ENCODE data around the gene MAP2K2.

MAP2K2 gene

DNA sequence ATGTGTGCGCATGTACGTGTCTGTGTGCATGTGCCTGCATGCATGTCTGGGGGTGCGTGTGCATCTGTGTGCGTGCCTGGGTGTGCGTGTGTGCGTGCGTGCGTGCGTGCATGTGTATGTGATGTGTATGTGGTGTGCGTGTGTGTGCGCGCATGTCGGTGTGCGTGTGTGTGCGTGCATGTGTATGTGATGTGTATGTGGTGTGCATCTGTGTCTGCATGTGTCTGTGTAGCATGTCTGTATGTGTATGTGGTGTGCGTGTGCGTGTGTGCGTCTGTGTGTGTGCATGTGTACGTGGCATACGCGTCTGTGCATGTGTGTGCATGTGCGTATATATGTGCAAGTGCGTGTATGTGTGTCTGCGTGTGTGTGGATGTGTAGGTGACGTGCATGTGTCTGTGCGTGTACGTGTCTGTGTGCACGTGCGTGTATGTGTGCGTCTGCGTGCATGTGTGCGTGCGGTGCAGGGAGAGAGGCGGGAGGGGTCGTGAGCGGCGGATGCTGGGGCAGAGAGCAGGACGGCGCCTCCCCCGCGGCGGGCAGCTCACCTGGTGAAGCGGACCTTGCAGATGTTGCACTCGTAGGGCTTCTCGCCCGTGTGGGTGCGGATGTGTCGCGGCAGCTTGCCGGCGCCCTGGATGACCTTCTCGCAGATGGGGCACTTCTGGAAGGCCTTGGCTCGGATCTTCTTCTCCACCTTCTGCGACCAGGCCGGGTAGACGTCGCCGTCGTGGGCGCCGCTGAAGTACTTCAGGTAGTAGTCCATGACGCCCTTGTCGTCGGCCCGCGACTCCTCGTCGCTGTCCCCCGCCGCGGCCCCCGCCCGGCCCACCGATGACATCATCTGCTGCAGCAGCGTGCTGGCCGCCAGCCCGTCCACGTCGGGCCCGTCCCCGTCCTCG is 70.2 kb downstream of the MAP2K2 start:
- in situ Hi-C loops (cut with HindIII; ENCODE audit: low pct_ligation_motif_present, low pct_unique_long_range_greater_than_20kb, low sequenced_read_pairs), result no loop called here
- DNase-seq, result no peak

- in situ Hi-C loops (cut with HindIII; ENCODE audit: low pct_ligation_motif_present, low pct_unique_long_range_greater_than_20kb, low sequenced_read_pairs), result no loop called here
- no peak for DNase-seq
Measured at GRCh38 chr19:4052993-4053422, 70.9 kb downstream of the MAP2K2 start.

DNA sequence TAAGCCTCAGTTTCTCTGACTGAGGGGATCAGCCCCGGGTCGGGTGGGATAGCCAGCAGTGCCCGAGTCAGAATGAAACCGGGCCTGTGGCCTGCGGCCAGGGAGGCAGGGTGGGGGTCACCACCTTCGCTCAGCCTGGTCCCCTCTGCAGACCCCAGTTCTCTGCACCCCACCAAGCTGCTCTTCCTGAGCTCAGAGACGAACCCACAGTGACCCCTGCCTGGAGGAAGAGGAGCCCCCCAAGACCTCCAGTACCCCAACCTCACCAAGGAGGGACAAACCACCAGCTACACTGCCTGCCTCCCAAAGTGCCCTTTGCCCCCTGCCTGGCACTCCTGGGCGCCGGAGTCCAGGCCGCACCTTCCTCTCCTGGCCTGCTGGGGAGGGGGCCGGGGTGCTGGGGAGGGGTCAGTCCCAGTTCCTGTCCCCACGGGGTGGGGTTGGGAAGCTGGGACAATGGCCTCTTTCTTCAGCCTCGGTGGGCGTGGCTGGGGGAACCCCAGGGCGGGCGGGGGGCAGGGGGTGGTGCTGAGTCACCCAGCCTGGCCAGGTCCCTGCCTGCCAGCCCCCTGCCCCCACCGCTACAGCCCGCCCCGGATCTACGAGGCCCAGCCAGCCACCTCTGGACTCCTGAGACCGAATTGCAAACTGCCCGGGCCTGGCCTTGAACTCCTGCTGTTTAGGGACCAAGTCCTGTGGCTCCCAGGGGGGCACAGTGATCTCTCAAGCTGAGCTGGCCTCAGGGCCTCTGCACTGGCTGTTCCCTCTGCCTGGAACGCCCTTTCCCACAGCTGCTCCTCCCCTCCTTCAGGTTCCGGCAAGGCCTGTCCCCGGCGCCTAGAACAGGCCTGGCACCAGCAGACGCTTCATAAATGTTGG is 71.6 kb downstream of the MAP2K2 start:
- in situ Hi-C loops (cut with HindIII; ENCODE audit: low pct_ligation_motif_present, low pct_unique_long_range_greater_than_20kb, low sequenced_read_pairs), result no loop called here
- no peak for DNase-seq

DNA sequence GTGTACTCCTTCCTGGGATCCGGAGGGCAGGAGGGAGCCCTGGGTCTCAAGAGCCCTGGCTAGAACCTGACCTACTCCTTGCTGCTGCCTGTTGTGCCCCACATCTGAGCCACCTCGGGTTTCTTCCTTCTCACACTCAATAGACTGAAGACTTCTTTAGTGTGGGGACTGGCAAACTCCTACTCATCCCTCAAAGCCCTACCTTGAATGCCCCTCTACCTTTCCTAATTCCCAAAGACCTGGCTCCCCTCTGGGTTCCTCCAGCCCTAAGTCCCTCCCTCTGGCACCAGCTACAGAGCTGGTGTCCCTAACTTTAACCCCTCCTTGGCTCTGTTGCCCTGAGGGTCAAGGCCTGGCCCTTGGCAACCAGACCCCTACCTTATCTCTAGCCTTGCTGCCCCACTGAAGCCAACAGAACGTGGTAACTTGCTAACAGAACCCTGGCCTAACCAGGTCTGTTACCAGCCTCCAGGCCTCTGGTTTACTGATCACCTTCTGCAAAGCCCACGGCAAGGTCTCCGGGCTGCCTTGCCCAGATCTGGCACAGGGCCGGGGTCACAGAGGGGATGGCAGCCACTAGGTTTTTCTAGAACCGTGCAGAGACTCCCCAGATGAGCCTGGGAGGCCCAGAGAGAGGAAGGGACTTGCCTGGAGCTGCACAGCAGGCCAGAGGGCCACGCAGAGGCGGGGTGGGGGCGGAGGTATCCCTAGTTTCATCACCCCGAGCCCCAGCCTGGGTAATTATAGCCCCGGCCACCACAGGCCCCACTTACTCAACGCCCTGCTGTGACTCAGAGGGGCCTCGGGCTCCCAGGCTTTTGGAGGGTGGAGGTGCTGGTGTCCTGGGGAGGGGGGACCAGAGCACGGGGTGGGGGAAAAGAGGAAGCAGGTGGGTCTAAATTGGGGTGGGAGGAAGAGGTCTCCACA is 72.5 kb downstream of the MAP2K2 start:
- in situ Hi-C loops (cut with HindIII; ENCODE audit: low pct_ligation_motif_present, low pct_unique_long_range_greater_than_20kb, low sequenced_read_pairs), result no loop called here
- DNase-seq, result no peak

GRCh38 chr19:4049432-4049831 is 74.5 kb downstream of the MAP2K2 start:
- DNase-seq, result no peak
- in situ Hi-C loops (cut with HindIII; ENCODE audit: low pct_ligation_motif_present, low pct_unique_long_range_greater_than_20kb, low sequenced_read_pairs), result no loop called here

- in situ Hi-C loops (cut with HindIII; ENCODE audit: low pct_ligation_motif_present, low pct_unique_long_range_greater_than_20kb, low sequenced_read_pairs), result no loop called here
- DNase-seq, result no peak
Measured at GRCh38 chr19:4046946-4047683, 76.8 kb downstream of the MAP2K2 start.

GRCh38 chr19:4046362-4046691 is 77.6 kb downstream of the MAP2K2 start:
- in situ Hi-C loops (cut with HindIII; ENCODE audit: low pct_ligation_motif_present, low pct_unique_long_range_greater_than_20kb, low sequenced_read_pairs), result no loop called here
- no peak for DNase-seq

- in situ Hi-C loops (cut with HindIII; ENCODE audit: low pct_ligation_motif_present, low pct_unique_long_range_greater_than_20kb, low sequenced_read_pairs), result no loop called here
Measured at GRCh38 chr19:4045597-4046361, 78.1 kb downstream of the MAP2K2 start.

GRCh38 chr19:4044990-4045465 is 78.9 kb downstream of the MAP2K2 start:
- in situ Hi-C loops (cut with HindIII; ENCODE audit: low pct_ligation_motif_present, low pct_unique_long_range_greater_than_20kb, low sequenced_read_pairs), result no loop called here
- DNase-seq, result no peak

More at GRCh38 chr19:4045597-4046361, 78.1 kb downstream of the MAP2K2 start:
- no peak for DNase-seq

- in situ Hi-C loops (cut with HindIII; ENCODE audit: low pct_ligation_motif_present, low pct_unique_long_range_greater_than_20kb, low sequenced_read_pairs), result no loop called here
- no peak for DNase-seq
Measured at GRCh38 chr19:4043966-4044715, 79.8 kb downstream of the MAP2K2 start.

GRCh38 chr19:4043401-4043800 is 80.5 kb downstream of the MAP2K2 start:
- no peak for DNase-seq
- in situ Hi-C loops (cut with HindIII; ENCODE audit: low pct_ligation_motif_present, low pct_unique_long_range_greater_than_20kb, low sequenced_read_pairs), result no loop called here

DNA sequence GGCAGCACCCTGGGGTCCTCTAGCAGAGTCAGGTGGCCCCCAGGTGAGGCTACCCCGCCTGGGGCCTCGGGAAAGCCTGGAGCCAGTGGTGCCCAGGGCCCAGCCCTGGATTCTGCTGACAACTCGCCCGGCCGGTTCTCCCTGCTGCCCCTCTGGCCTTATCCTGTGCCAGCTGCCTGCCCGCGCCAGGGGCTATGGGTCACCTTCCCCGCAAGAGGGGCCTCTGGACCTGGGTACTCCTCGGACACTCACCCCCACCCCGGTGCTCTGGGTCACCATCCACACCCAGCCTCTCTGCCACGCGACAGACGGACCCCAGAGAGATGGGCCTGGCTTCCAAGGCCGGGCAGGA is 81.2 kb downstream of the MAP2K2 start:
- no peak for DNase-seq
- in situ Hi-C loops (cut with HindIII; ENCODE audit: low pct_ligation_motif_present, low pct_unique_long_range_greater_than_20kb, low sequenced_read_pairs), result no loop called here

GRCh38 chr19:4042064-4042730 is 81.7 kb downstream of the MAP2K2 start:
- DNase-seq, result no peak
- in situ Hi-C loops (cut with HindIII; ENCODE audit: low pct_ligation_motif_present, low pct_unique_long_range_greater_than_20kb, low sequenced_read_pairs), result no loop called here

Measured in ACHN (cell line).